NCI-H460 (cell line): ENCODE measurements around the gene TSC2. TPM values are rescaled to one million over a fixed set of nuclear protein-coding genes. Genes with fewer than 3 reads are reported as not detected.

Source experiments
- DNase-seq: peaks from one replicate; pipeline ENCODE4 v3.0.0-alpha.2; 2016; ENCODE audit warnings: low read depth; ENCODE audit errors: extremely low read depth
- polyA plus RNA-seq: library from polyadenylated mRNA; depleted of rRNA; stranded (reverse); fragments of >200 nt; gene quantifications from 2 replicates; pipeline ENCODE4 v1.2.3, GENCODE V29; 2014; cell fraction: nucleus; rRNA removed
- total RNA-seq: library from RNA; depleted of rRNA; stranded (reverse); fragments of >200 nt; shearing (Covaris generic); gene quantifications from 2 replicates; pipeline ENCODE4 v1.2.3, GENCODE V29; 2014; rRNA removed

The TSC2 gene
- 33.8 and 38.5 TPM in 2 replicates for total RNA-seq
- polyA plus RNA-seq: 92.5 and 156 TPM in 2 replicates

DNA sequence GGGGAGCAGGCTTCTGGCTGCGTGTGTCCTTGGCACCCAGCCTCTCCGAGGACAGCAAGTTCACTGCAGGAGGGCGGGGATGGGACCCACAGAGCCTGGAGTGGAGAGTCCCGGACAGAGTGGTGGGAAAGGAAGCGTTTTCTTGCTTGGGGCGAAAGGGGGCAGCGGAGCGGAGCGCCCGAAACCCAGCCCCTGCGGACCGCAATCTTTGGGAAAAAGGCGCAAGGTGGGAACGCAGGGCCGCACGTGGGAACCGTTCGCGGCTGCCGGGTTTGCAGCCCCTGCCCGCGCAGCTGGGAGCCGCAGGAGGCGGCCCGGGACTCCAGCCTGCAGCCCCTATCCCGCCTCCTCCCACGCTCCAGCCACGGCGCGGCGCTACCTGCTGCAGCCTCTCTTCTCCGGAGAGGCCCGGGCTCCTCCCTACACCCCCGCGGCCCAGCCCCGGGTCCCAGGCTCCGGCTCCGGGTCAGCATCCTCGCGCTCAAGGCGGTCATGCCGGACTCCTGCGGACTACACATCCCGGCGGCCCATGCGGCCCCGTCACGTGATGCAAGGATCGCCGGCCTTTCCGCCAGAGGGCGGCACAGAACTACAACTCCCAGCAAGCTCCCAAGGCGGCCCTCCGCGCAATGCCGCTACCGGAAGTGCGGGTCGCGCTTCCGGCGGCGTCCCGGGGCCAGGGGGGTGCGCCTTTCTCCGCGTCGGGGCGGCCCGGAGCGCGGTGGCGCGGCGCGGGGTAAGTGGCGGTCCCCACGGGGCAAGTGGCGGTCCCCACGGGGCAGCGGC, at the start of gene TSC2, which contains the start of gene NTHL1:
TSS of gene TSC2 (plus strand) at position 656 of the 786 bp plus-strand sequence. CDS start 631 bp downstream, outside the sequence.
TSS of gene NTHL1 (minus strand) at position 505 of the 786 bp plus-strand sequence. CDS start at position 494, 11 bp downstream.
- DNase-seq: peak; percentile 93

DNA sequence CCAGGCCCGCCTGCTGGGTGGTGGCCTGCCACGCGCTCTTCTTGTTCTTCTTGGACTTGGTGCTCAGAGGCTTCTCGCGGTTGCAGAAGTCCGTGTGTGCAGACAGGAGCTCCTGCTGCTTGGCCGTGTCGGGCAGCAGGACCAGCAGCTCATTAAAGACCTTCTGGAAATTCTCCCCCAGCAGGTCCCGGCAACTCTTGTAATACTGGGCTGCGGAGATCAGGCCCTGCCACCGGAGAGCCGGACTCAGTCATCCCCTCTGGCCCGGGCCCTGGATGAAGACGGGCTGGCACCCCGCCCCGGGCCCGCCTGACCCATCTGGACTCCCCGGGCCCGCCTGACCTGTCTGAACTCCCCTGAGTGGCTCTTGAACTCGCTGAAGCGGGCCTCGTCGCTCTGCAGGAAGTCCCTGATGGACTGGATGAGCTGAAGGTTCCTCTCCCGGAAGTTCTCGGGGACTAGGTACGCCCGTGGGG, 49.4 kb upstream of the TSC2 start:
- no peak for DNase-seq

DNA sequence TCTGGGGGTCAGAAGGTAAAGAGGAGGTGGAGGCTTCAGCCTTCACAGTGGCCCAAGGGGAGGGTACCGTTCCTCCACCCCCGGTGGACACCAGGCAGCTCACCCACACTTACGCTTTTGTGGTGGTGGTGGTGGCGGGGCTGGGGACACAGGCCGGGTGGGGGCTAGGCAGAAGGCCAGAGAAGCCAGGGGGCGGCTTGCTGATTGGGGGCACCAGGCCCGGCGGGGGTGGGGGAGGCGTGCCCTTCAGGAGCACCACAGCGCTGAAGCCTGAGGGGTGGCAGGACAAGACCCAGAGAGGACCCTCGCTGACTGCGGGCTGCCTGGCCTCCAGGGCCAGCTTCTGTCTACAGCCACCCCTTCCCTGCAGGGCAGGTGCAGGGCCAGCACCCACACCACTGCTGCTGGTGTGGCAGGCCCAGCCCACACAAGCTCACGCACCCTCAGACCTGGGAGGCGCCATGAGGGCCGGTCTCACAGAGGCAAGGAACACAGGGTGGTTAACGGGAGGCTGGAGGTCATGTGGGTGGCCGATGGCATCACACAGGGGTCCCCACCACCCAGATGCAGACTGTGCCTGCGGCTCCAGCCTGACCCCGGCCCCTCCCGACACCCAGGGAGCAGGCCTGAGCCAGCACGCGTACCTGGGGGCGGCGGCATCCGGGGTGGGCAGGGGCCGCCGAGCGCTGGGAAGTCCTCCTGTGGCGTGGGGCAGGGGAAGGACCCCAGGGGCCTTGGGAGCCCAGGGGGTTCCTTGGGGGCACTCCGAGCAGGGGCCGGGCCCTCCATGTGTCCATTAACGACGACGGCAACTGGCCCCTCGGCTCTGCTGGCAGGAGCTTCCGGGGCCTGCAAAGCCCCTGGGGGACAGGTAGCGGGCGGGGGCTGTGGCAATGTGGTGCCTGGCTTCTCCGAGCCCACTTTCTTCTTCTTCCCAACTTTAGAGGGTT, 48.7 kb upstream of the TSC2 start:
- DNase-seq: no peak

DNA sequence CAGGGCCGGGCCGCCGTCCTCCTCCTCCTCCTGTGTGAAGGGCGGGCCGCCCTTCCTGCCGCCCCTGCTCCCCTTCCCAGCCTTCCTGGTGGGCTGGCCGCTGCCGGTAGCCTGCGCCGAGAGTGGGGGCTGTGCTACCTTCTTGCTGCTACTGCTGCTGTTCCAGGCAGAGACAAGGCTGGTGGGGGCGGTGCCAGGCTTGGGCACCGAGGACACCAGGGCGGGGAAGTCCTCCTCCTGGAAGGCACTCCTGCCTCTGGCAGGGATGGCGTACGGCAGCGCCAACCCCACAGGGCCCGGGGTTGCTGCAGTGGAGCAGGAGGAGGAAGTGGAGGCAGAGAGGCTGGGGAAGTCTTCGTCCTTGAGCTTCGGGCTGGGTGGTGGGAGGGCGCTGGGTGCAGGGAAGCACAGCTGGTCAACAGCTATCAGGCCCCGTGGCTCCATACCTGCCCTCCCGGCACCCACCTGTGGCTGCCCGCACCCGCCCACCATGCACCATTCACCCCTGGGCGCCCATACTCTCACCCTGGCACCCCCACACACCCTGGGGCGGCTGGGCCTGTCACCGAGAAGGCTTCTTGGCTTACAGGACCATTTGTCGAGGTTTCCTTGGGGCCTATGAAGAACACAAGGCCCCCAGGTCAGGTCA, 47.8 kb upstream of the TSC2 start:
- no peak for DNase-seq

DNA sequence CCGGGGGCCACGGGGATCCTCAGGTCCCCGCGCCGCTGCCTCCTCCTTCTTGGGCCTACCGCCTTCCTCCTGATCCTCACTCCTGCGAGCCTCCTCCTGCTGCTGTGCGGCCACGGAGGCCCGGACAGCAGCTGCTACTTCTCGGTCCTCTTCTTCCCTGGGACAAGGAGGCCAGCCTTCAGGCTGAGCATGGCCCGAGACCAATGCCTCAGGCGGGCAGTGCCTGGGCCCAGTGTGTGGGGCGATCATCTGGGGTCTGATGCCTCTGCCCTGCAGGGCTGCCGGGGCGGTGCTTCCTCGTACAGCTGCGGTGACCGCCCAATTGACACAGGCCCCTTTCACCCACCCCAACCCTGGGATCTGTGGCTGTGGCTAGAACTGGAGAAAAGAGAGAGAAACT, 46.8 kb upstream of the TSC2 start:
- DNase-seq: no peak

DNA sequence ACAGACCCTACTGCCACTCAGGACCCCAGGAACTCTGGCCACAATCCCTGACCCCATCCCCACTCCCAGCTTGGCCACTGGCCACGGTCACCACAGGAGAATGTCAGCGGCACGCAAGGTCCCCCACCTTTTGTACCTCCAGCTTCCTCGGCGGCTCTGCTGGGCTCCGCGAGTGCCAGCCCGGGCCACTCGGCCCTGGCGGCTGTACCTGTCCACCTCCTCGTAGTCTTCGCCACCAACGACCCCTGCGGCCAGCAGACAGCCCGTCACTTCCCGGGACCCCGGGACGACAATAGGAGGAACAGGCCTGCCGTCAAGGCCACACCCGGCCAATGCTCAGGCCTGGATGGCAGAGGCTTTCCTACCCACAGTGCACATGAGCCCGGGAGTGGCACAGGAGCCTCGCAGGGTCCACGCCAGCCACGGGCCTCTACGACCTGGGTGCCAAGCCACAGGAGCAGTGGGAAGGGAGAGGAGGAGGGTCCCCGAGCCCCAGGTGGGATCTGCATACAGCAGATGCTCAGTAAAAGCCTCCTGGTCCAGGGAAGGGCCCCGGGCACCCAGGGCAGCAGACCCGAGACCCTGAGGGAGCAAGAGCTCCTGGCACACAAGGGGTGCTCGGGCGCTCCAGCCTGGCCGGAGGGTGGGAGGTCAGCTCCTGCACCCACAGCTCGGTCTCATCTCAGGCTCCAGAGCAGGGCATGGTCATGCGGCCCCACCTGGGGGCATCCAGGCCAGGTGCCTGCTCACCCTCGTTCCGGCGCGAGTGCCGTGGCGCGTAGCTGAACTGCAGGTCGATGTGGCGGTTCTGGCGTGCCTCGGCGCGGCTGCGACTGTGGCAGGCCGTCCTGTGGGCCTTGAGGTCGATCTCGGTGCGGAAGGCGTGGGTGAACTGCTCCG, 46.1 kb upstream of the TSC2 start:
- no peak for DNase-seq

DNA sequence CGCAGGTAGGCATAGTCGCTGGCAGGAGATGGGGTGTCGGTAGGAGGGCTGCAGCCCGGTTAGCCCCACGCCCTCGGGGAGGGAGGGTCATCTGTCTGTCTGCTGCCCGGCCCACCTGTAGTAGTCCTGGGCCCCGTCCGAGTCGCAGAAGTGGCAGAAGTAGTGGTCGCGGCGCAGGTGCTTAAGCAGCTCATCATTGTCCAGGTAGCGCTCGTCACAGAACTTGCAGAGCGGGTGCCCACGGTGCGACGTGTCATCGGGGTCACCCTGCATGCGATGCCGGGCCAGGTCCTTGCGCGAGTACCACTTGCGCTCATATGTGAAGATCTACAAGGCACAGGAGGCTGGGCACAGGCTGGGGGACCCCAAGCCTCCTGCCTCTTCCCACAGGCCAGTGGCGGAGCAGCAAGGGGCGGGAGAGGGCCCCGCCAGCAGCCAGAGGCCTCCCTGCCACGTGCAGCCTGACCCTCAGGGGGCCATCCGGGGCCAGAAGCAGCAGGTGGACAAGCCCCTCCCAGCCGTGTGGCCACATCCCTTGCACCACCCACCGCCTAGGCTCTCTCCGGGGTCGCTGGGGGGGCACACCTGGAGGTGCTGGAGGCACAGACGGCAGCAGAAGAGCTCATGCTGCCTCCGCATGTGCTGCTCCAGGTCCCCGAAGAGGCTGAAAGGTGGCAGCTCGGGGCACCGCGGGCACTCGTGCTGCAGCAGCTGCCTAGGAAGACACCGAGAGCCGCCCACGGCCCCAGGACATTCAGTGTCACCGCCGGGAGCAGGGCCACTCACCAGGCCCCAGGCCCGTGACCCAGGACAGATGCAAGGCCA, 45.2 kb upstream of the TSC2 start:
- no peak for DNase-seq

DNA sequence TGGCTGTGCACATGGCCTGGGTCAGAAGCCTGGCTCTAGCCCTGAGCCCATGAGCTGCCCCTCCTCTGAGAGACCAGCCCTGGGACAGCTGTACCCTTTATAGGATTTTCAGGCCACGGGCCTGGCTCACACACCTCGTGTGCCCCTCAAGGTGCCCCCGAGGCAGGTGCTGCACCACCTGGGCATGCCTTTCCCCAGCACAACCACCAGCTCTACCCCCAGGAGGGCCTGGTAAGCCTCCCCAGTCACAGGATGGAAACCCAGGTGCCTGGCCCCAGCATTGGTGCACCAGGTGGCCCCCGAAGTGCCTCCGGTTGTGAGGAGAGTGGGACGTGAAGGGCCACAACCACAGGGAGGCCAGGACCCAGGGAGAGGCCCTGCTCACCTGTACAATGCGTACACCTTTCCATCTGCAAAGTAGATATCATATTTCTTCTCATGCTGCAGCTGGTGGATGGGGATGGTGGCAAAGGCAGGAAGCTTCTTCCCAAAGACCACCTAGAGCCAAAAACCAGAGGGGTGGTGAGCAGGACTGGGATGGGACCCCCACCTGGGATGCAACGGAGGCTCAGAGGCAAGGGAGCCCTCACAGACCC, 44.5 kb upstream of the TSC2 start:
- DNase-seq: no peak

DNA sequence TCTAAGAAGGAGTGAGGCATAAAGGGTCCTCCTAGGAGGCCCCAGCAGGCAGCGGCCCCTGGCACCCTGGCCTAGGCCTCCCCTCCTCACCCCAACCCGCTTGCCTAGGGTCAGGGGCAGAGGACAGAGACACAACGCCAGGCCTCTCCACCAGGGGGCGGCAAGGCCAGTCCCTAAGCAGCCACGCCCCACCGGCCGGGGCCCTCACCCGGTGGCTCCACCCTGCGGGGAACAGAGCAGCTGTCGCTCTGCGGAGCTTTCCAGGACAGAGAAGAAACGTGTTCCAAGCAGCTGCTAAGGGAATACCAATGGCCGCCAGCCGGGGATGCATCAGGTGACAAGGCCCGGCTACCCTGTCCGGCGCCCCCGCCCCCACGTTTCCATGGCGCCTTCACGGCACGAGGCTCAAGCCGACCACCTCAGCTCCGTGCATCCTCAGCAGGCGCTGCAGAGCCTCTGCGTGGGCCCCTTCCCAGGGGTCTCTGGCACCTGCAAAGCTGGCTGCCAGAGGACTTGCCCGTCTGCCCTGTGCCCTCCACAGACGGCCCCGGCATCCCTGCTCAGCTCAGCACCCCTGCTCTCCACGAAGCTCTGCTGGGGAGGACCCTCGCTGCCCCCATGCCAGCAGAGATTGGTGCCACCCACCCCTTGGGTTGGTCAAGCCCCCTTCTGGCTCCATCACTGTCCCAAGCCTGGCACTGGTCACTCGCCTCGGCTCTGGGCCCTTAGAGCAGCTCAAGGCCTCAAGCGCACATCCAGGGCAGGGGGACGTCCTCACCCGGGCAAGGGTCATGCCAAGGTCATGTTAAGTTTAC, 43.8 kb upstream of the TSC2 start:
- peak; percentile 91 for DNase-seq

DNA sequence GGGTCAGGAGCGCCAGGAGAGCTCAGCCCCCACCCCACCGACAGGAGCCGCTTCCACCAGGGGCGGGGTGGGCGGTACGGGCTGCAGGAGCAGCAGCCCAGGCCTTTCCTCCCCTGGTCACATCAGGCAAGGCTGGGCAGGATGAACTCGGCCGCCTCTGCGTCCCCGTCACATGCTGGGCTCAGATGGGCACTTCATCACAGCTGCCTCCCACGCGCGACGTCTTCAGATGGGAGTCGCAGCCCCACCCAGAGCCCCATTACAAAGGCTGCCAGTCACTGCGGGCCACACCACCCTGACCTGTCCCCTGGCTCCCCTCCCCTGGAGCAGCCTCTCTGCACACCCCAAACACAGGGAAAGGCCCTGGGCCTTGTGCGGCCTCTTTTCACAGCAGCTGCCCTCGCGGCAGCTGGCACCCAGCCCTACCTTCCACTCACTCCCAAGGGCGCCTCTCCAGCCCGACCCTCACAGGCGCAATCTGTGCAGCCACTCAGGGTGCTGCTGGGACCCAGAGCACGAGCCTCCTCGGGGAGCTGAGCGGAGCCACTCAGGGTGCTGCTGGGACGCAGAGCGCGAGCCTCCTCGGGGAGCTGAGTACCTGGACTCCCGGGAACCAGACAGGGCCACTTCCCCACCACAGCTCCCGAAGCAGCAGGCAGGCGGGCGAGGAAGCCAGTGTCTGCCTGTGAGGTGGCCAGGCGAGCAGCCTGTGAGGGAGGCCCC, 42.8 kb upstream of the TSC2 start:
- no peak for DNase-seq

DNA sequence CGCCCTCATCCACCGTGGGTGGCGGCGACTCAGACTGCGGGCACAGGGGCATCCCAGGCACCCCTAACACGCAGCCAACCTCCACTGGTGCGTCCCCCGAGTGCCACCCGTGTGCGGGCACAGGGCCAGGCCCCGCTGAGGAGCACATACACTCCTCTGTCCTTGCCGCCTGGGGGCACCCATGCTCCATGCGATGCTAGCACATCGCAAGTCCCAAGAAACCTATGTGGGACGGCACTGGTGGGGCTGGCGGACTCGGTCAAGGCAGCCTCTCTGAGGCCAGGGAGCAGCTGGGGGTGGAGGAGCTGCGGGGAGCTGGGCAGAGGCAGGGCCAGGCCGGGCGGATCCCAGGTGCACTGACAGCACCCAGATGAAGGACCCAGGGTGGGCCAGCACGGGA, 42.1 kb upstream of the TSC2 start:
- DNase-seq: peak; percentile 77

DNA sequence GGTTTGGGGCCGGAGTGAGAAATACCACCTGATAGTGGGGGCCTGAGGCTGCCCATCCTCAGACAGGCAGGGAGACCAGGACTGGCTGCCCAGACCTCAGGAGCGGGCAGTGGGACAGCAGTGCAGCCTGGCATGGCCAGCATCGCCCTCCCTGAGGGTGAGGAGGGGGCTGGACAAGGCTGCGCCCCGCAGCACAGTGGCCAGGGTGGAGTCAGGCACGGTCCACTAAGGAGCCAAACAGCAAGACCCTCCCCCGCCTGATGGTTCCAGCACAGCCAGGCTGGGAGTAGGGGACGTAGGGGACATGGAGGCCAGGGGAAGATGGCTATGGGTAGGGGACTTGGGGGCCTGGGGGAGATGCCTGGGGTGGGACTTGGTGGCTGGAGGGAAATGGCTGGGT, 41.5 kb upstream of the TSC2 start:
- DNase-seq: no peak

DNA sequence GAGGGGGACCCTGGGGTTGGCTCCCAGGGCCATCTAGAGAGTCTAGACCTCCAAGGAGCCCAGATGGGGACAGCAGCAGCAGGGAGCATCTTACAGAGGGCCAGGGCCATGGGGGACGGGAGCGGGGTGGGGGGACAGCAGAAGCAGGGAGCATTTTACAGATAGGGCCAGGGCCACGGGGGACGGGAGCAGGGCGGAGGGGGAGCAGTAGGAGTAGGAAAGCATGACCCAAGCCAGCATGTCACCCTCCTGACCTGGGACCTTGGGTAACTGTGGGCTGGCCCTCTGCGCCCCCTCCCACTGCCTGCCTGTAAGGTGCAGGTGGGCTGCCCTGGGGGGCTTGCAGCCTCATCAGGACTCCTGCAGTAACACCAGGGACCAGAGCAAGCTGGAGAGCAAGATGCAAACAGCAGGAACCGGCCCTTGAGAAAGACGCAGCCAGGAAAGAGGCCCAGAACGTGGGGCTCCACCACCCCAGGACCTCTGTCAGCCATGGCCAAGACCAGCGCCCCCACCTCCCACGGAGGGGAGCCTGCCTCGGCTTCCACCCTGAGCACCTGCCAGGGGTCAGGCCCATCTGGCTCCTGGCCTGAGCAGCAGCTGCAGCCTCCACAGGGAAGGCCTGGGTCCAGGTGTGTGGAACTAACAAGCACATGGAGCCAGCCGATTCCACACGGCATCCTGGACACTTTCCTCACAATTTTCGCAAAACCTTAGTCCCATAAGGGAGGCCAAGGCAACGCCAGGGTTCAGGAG, 40.5 kb upstream of the TSC2 start:
- no peak for DNase-seq

DNA sequence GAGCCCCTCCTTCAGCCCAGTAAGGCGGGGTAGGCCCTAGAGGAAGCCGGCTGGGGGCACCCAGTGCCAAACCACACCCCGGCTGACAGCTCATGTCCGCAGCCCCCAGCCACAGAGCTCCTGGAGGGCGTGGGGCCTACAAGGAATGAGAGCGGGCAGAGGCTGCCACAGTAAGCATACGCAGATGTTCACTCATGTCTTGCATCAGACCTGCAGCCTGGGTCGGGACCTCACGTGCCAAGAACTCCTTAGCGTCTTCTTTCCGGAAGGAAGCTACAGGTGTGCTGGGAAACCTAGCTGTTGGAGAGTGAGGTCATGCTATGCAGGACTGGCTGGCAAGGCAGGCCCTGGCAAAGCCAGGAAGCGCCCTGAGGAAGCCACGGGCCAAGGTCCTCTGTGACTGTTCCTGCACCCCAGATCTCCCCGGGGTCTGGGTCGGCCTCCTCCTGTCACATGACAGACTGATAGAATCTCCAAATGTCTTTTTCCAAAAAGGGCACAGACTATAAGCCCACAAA, 39.7 kb upstream of the TSC2 start:
- DNase-seq: no peak

DNA sequence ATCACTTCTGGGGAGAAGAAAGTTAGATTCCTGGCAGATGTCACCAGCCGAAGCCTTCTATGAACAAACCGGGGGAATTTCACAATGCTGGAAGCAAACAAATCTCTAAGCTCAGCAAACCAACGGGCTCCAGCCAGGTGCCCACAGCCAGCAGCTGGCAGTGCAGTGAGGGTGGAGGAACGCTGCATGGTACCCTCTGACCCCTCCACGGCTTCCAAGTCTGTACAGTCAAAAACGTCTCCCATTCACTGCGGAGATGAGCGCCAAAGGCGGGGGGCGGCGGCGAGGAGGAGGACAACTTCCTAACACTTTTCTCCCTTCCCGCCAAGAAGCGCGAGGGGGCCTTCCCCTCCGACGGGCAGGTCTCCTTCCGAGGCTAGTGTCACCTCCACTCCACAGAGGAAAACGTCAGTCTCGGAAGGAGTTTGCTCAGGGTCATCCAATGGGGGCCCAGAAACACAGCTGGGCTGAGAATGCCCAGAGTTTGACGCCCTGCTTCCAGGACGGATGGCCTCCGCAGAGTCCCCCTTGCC, 39.1 kb upstream of the TSC2 start:
- no peak for DNase-seq
